ENCODE data around the gene OXT. TPM values are rescaled to one million over a fixed set of nuclear protein-coding genes. Genes with fewer than 3 reads are reported as not detected.

OXT gene
- total RNA-seq, 3 donors from 2014 or later = 0.66 TPM; not detected in 2

DNA sequence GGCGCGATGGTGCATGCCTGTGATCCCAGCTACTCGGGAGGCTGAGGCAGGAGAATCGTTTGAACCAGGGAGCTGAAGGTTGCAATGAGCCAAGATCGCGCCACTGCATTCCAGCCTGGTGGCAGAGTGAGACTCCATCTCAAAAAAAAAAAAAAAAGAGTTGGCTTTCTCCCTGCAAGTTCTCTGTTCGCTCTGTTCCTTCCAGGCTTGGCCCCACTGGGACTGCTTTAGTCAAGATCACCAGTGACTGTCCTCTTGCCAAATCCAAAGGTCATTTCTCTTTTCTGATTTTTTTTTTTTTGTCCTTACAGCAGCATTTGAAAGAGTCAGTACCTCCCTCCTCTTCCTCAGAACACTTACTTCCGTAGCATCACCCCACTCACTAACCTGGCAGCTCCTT is 38.8 kb upstream of the OXT start:
- H3K4me3 ChIP-seq = no peak overlapping the region
- H3K4me1 ChIP-seq (ENCODE audit: low read depth) = no peaks in the 10 kb centered on the region
- no peaks in the 10 kb centered on the region for H3K9me3 ChIP-seq
- ATAC-seq = no peak
- H3K36me3 ChIP-seq (ENCODE audit: low read depth) = peaks cover 16% of the 10 kb centered on the region
- DNase-seq = no peak
- intact Hi-C loops (cut with DNase I, micrococcal nuclease) = no loop called here
- TF ChIP-seq, protein P1, sequence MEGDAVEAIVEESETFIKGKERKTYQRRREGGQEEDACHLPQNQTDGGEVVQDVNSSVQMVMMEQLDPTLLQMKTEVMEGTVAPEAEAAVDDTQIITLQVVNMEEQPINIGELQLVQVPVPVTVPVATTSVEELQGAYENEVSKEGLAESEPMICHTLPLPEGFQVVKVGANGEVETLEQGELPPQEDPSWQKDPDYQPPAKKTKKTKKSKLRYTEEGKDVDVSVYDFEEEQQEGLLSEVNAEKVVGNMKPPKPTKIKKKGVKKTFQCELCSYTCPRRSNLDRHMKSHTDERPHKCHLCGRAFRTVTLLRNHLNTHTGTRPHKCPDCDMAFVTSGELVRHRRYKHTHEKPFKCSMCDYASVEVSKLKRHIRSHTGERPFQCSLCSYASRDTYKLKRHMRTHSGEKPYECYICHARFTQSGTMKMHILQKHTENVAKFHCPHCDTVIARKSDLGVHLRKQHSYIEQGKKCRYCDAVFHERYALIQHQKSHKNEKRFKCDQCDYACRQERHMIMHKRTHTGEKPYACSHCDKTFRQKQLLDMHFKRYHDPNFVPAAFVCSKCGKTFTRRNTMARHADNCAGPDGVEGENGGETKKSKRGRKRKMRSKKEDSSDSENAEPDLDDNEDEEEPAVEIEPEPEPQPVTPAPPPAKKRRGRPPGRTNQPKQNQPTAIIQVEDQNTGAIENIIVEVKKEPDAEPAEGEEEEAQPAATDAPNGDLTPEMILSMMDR (IDR thresholded peaks at IDR 0.05) = no peak

DNA sequence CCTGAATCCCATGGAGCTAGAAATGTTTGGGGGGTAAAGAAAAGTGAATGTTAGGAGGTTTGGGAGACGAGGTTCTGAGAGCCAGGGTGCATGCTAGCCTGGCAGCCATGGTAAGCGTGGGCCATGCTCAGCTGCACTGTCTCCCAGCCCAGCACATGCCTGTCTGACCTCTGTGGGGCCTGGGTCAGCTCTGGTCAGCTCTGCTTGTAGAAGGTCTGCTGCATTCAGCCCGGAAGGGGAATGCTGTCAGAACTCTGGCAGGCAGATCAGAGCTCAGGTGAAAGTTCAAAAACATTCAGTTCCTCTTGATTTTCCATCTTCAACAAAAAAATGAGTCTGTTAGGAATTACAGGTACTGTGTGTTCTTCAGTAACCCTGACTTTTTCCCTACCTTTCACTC is 33.8 kb upstream of the OXT start:
- Histone ChIP-seq H3K4me3 (no peak overlapping the region), H3K9me3 (no peaks in the 10 kb centered on the region), H3K36me3 (ENCODE audit: low read depth) (peaks cover 12% of the 10 kb centered on the region), H3K4me1 (ENCODE audit: low read depth) (no peaks in the 10 kb centered on the region)
- TF ChIP-seq, protein P1 (IDR thresholded peaks at IDR 0.05) = no peak
- ATAC-seq (no peak), DNase-seq (no peak)
- intact Hi-C loops (cut with DNase I, micrococcal nuclease) = no loop called here

DNA sequence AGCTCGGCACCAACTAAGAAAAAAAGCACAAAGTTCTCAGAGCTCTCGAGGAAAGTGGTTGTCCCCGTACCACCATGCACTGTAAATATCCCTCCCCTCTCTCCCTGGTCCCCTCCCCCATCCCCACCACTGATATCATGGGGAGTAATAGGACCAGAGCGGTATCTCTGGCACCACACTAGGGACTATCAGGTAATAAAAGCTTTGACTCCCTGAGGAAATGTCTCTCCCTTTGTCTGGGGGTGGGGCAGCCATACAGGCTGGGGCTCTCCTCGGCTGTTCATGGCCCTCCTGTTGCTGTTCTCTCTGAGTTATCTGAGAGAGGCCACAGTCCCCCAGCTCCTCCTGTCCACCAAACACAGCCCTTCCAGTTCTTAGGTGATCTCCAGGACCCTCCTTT is 33.0 kb upstream of the OXT start:
- no peaks in the 10 kb centered on the region for H3K9me3 ChIP-seq
- no peak overlapping the region for H3K4me3 ChIP-seq
- intact Hi-C loops (cut with DNase I, micrococcal nuclease) = no loop called here
- no peak for DNase-seq
- H3K4me1 ChIP-seq (ENCODE audit: low read depth) = no peaks in the 10 kb centered on the region
- H3K36me3 ChIP-seq (ENCODE audit: low read depth) = peaks cover 12% of the 10 kb centered on the region
- TF ChIP-seq, protein P1 (IDR thresholded peaks at IDR 0.05) = no peak
- no peak for ATAC-seq

DNA sequence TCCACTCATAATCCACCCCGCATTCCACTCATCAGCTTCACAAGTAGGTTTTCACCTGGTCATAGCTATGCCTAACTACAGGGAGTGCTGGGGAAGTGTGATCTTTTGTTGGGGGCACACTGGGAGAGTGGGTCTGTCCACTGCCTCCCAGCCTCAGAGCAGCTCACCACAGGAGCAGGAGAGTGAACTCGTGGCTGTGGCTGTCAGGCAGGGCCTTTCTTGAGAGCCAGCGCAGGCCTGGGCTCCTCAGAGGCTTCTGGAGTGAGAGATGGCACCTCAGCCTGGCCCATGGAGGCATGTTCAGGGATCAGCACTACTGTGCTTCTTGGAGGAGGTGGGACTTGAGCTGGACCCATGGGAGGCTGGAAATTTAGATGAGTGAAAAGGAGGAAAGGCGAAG is 32.0 kb upstream of the OXT start:
- DNase-seq = no peak
- TF ChIP-seq, protein P1 (IDR thresholded peaks at IDR 0.05) = no peak
- no peaks in the 10 kb centered on the region for H3K4me1 ChIP-seq (ENCODE audit: low read depth)
- H3K4me3 ChIP-seq = no peak overlapping the region
- H3K9me3 ChIP-seq = no peaks in the 10 kb centered on the region
- no peak for ATAC-seq
- peaks cover 12% of the 10 kb centered on the region for H3K36me3 ChIP-seq (ENCODE audit: low read depth)
- intact Hi-C loops (cut with DNase I, micrococcal nuclease) = no loop called here

DNA sequence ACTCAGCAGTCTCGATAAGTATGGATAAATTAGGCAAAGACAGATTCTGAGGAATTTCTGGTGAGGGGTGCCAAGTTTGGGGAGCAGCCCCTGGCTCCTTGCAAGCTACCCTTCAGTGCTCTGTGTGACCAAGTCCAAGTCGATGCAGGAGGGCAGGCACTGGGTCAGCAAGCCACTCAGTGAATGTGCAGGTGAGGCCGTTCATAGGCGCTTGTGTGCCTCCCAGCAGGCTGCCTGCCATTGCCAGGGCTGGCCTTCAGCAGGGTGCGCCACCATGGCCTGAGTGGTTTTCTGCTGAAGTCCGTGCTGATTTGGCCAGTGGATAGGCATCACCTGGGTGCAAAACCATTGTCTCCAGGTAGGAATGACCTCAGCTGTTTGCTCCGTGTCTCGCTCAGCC is 31.3 kb upstream of the OXT start:
- no peaks in the 10 kb centered on the region for H3K9me3 ChIP-seq
- TF ChIP-seq, protein P1 (IDR thresholded peaks at IDR 0.05) = no peak
- intact Hi-C loops (cut with DNase I, micrococcal nuclease) = no loop called here
- H3K36me3 ChIP-seq (ENCODE audit: low read depth) = peaks cover 12% of the 10 kb centered on the region
- ATAC-seq = no peak
- H3K4me3 ChIP-seq = no peak overlapping the region
- peaks cover 2% of the 10 kb centered on the region for H3K4me1 ChIP-seq (ENCODE audit: low read depth)
- no peak for DNase-seq

DNA sequence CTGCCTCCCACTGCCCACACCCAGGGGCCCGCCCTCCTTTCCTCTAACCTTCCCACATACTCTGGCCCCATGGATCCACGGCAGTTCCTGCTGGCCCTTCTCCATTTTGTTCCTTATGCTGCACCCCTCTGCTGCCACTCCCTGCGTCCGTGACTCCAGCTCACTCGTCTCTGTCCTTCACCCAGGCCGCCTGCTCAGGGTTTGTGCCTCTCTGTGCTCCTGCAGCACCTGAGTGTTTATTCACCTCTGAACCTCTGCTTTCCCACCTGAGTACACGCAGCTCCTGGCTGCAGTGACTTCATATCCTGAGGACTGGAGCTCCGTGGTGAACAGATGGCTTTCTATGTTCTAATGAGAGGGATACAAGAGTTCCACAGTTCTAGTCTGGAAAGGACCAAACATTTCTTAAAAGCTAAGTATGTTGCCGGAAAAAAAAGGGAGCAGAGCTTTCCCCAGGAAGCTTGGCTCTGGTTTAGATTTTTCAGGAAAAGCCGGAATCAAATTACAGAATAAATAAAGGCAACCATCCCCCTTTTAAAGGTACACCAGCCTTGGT is 29.5 kb upstream of the OXT start:
- H3K4me1 ChIP-seq (ENCODE audit: low read depth) = peaks cover 6% of the 10 kb centered on the region
- H3K4me3 ChIP-seq = no peak overlapping the region
- no peak for ATAC-seq
- no peaks in the 10 kb centered on the region for H3K9me3 ChIP-seq
- TF ChIP-seq, protein P1 (IDR thresholded peaks at IDR 0.05) = no peak
- intact Hi-C loops (cut with DNase I, micrococcal nuclease) = no loop called here
- no peak for DNase-seq
- peaks cover 3% of the 10 kb centered on the region for H3K36me3 ChIP-seq (ENCODE audit: low read depth)
